HS-27A (cell line): ENCODE results near the gene NEU2.

Source experiments
- DNase-seq: peaks from one replicate; pipeline ENCODE4 v3.0.0-alpha.2; 2012; ENCODE audit warnings: low read depth, missing footprints

NEU2 gene

DNA sequence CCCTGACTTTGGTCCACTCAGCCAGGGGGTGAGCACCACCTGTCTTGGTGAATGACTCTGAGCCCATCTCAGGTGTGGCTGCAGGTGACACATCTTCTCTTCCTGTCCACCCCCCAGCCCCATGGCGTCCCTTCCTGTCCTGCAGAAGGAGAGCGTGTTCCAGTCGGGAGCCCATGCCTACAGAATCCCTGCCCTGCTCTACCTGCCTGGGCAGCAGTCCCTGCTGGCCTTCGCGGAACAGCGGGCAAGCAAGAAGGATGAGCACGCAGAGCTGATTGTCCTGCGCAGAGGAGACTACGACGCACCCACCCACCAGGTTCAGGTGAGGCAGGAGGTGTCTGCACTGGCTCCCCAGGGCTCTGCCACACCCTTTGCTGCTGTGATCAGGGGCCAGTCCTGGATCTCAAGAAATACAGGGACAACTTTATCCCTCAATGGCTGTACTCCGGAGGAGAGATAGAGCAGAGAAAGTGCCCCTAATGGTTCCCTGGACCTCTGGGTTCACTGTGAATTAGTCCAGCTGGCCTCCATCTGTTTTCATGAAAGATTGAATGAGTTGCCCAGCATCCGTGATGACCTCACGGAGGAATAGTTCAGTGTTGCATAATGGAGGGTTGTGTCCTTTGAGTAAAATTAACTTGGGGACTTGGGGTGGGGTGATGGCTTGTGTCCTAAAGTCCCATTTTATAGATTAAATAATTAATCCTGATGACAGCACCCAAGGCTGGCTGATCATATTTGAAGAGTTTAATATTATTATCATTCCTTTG, at the start of gene NEU2:
TSS of gene NEU2 (plus strand) at position 122 of the 770 bp plus-strand sequence. CDS start at position 122, 0 bp downstream.
- no peak for DNase-seq

DNA sequence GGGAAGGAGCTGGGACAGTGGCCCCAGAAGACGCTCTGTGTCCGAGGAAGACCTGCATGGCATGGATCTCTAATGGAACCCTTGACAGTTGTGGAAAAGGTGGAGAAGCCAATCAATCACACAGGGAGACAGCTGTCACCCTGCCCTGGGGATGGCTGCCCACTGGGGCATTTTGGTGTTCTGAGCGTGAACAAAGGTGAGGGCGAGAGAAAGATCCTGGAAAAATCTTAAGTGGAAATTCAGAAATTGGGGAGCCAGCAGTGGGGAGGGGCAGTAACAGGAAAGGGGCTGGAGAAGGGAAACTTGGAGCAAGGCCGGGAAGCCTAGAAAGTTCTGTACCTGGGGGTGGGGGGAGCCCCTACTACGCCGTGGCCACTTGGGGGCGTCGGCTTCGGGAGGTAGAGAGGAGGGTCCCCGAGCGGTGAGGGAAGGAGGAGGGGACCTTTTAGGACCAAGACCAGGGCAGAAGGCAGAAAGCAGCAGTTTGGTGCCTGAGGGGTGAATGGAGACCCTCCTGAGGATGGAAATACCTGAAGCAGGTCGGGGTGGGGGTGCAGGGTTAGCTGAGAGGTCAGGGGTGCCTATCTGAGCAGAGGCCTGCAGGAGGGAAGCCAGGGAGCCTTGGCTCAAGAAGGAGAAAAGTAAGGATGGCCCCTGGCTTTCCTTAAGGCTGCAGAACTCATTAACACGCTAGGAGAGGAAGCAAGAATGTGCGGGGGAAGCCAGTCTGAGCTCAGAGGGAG, 49.4 kb upstream of the NEU2 start:
- no peak for DNase-seq

DNA sequence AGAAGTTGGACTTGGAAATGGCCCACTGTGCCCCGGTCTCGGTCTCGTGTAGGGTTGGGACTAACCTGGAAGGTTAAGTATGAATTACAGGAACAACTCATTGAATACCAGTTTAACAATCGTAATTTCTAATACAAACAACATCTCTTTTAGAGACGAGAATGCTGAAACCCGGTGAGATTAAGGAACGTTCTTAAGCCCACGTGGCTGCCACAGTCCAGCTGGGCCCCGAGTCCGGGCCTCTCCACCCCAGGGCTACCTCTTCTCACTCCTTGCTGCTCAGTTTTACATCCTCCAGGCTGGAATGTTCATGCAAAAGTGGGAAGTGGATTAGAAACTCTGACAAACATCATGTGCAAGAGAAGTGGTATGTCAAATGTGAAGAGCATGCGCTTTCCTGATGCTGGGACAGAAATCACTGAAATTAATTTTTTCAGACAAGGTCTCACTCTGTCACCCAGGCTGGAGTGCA, 48.8 kb upstream of the NEU2 start:
- DNase-seq = no peak

DNA sequence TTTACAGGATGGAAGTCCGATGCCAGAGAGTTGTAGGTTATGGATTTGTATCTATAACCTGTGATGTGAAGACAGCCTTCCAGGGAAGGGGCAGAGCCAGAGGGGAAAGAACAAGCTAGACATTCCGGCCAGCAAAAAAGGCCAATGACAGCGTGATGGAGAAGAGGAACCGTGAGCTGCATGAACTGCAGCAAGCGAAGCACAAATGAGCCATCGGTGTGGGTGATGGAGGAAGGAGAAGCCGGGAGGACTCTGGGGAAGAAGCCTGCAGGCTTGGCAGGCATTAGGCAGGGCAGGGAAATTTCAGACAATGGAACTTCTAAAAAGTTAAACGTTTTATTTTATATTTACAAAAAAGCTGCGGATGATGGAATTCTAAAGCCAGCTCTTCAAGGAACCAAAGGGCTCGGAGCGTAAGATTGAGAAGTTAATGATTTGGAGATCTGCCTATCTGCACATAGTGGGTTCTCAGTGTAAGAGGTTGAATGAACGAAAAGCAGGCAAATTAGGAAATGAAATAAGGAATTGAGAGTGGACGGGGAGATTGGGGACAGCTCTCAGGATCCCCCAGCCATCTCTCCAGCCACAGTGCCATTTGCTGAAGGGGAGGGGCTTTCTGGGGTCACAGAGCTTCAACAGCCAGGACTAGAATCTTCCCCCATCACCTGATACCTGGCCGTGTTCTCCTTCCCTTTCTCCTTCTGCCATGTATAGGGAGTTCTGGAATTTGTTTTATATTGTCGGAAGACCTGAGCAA, 47.8 kb upstream of the NEU2 start:
- no peak for DNase-seq

DNA sequence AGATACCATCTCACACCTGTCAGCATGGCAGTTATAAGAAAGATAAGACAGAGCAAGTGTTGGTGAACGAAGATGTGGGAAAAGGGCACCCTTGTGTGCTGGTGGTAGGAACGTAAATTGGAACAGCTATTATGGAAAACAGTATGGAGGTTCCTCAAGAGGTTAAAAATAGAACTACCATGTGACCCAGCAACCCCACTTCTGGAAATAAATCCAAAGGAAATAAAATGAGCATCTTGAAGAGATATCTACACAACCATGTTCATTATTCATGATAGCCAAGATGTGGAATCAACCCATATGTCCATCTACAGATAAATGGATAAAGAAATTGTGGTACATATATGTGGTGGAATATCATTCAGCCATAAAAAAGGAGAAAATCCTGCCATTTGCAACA, 46.3 kb upstream of the NEU2 start:
- DNase-seq = no peak

DNA sequence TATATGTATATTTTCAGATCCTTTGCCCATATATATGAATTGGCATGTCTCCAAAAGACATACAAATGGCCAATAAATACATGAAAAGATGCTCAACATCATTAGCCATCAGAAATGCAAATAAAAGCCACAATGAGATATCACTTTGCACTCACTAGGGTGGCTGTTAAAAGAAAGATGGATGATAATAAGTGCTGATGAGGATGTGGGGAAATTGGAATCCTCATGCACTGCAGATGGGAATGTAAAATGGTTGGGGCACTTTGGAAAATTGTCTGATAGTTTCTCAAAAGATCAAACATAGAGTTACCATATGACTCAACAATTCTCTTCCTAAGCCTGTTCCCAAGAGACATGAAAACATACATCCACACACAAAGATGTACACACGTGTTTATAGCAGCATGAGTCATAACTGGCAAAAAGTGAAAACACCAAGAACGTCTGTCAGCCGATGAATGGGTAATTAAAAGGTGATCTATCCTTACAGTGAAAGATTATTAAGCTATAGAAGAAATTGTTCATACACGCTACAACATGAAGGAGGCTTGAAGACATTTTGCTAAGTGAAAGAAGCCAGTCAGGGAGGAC, 39.1 kb upstream of the NEU2 start:
- no peak for DNase-seq

DNA sequence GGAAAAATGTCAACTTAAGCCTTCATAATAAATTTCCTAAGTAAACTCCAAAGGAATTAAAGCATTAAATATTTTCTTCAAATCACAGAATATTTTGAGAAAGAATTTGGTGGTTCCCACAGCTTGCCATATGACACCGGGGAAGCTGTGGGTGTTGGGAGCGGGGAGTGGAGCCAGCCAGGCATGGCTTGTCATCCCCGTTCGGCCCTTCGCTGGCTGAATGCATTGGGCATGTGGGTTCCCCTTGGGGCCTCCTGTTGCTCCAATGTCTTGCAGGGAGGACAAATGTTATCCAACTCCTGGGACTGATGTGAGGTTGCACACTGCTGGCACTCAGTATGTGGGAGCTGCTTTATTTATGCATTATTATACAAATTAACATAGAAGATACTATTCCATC, 38.0 kb upstream of the NEU2 start:
- DNase-seq = no peak

DNA sequence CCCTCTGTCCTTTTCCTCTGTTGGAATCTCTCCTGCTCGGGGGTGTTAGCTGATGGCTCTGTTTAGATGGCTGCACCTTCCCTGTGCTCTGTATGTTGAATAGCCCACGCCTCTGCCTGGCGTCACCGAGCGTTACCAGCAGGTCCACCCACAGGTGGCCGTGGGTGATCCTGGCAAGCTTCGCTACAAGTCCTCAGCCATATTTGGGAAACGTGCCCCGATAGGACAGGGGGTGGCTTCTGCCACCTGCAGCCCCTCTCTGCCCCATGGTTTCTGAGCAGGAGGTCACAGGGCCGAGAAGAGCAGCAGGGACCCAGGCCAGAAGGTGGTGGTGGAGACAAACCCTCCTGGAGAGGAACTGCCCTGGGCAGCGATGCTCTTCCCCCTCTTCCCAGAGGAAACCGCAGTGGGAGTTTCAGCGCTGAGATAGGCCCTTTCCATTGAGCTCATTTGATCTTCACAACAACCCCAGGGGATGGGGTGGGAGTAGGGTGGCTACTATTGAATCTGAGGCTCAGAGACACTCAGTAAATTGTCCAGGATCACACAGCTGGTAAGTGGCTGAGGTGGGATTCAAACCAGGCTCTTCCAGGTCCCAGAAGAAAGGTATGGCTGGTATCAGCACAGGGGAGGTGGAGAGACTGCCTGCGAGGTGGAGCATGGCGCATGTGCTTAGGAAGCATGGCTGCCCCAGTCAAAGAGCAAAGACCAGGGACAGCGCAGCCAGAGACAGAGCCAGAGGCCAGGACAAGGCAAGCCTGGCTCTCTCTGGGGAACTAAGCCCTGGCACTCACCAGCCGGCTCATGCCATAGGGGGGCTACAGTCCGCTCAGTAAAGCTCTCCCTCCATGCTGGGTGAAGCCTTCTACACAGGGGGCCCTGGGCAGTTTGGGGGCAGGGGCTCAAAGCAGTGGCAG, 34.5 kb upstream of the NEU2 start:
- DNase-seq = no peak

DNA sequence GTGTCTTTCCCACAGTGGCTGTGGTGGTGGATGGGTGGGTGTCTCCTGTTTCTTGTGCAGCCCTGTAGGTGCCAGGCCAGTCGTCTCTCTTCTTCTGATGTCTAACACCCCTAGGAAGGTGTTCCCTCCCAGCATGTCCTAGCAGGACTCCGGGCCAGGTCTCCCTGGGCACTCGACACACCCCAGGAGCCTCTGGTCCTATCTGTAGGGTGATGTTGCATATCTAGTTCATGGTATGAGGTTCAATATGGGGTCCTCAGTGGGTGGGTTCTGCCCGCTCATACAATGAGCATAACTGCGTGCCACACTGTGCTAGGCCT, 33.8 kb upstream of the NEU2 start:
- no peak for DNase-seq

DNA sequence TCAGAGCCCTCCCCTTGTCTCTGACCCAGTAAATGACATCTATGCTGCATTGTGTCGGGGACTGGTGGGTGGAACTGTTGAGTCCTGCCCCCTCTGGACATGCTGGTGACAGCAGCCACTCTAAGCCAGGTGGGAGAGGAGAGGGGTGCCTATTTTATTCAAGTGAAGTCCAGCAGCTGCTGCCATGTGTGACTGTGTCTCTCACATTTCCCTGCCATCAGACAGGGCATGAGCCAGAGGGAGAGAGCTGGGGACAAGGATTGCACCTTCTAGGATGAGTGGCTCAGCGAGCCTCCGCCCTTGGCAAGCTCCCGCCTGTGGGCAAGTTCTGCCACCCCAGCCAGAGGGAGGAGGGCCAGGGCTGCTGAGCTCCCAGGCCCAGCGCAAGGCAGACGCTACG, 33.1 kb upstream of the NEU2 start:
- no peak for DNase-seq

DNA sequence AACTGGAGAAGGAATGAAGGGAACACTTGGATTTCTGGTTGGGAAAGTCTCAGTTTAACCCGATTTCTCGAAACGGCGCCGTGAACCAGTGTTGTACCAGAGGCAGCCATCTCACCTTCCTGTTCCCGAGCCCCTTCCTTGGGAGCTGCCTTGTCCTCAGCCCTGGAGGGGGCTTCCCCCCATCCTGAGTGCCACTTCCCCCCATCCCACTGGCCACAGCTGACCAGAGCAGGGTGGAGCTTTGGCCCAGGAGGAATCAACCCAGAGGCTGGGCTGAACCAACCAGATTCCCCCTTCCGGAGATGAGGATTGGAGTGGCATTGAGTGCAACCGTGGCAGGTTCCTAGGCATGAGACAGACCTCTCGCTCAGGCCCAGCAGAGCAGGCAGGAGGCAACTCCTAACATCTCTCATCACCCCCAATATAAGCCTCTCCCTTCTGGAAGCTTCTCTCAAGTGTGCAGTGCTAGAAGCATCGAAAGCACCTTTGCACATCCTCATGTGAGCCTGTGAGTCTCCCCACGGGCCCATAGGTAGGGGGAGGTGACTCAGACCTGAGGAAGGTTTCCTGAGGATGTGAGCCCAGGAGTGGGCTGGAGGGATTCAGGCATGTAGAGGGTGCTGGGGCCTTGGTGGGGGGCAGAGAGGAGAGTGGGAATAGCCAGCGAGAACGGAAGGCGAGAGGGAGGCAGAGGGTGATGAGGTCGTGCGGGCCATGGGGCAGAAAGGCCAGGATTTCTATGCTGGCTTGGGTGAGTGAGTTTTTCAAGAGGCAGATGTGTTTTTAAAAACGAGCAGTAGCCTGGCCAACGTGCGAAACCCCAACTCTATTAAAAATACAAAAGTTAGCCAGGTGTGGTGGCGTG, 31.4 kb upstream of the NEU2 start:
- DNase-seq = no peak

DNA sequence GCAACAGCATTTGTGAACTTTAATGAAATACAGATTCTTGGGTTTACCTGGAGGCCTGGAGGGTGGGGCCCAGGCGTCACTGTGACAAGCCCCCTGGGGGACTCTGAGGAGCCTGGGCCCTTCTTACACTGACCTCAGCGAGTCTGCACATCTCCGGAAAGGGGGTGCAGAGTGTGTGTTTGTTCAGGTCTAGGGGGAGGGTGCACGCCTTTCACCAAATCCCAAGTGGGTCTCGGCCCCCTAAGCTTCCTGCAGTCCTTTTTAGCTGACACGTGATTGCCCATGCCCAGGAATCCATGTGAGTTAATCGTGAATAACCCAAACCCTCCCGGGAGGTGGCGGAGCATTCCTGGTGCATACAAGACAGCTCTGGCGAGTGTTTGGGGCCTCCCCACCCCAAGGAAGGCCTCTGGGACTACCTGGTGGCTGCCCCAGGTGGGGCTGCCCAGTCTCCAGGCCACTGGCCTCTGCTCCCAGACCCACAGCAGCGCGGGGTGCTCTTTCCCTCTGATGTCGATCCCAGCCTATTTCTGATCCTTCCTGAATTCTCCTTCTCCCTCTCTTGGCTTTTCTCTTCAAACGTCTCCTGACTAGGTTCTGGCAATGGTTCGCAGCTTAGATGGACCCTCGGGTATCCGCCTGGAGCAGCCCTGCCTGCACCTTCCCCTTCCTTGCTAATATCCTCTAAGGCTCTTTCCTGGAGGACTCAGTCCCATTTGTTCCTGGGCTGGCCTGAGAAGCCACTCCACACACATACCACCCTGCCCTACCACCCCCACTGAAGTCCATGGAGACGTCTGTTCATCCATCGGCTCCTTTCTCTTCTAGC, 29.4 kb upstream of the NEU2 start:
- DNase-seq = no peak

DNA sequence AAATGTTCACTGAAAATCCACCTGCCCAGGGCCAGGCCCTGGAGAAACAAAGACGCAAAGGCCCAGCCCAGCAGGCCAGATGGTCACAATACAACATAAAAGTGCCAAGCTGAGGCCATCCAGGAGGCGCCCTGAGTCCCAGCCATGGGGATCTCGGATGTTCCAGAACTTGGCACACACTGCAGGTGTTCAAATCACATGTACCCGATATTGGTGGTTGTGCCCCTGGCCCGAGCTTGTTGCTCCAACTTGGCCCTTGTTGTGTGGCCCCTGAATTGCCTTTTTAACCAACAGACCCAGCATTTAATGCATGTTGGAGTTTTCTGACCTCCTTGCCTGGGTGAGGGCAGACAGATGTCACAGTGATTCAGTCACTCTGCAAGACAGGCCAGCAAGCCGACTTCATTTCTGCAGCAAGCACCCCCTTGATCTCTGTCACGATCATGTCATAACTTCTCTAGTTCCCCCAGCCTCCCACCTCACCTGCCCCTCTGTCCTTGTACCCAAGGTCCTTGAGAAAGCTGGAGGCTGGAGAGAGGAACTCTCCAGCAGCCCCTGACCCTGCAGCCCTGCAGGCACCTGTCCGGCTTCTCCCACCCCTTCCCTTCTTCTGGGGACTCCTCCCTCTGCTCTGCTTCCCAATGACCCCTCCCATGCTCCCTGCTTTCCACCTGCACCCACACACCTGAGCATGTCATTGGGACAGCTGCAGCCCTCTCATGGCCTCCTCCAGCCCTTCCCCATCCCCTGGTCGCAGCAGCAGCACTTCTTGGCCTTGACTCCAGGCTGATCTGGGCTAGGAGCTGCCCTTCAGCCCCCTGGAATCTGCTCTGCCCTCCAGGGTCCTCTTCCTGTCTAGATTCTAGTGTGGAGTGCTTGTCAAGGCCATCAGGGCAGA, 28.6 kb upstream of the NEU2 start:
- DNase-seq = no peak

DNA sequence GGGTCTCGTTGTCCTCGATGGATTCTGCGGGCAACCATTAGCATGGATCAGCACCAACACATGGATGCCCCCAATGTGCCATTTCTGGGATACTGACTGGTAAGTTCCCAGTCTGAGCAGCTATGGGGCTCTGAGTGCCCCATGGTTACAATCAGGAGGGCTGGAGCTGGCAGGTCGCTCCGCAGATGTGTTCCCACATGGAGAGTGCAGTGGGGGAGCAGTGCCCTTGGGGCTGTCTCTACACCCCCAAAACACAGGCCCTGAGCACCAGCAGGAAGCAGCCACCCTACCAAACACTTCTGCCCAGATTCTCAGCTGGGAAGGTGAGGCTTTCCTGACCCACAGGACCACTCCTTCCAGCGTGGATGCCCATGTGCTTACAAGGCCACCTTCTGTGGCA, 27.4 kb upstream of the NEU2 start:
- no peak for DNase-seq

DNA sequence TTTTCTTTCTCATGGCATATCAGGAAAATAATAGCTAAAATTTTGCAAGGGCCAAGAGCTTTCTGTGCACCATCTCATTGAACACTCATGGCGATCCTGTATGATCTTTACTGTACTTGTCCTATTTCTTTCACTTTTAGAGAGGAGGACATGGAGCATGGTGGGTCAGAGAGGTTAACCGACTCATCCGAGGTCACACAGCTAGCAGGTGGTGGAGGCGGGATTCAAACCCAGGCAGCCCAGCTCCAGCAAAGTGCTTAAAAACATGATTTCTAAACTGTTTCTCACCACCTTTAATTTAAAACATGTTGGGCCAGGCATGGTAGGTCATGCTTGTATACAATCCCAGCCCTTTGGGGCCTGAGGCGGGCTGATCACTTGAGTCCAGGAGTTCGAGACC, 25.8 kb upstream of the NEU2 start:
- no peak for DNase-seq

DNA sequence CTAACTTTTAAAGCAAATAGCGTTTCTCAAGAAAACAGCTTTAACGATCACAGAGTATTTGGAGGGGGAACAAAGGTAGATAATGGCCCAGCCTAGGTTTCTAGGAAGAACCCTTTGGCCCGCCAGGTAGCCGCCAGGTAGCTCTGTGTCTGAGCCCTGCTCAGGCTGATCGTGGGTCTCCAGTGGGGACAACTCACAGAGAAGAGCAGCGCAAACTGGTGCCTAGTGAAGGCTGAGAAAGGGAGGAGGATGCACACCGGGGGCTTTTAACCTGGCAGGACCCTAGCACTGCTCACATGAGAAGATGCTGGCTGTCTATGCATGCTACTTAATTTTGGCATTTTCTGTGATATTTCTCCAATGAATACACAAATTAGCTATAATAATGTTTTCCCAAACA, 25.2 kb upstream of the NEU2 start:
- no peak for DNase-seq

DNA sequence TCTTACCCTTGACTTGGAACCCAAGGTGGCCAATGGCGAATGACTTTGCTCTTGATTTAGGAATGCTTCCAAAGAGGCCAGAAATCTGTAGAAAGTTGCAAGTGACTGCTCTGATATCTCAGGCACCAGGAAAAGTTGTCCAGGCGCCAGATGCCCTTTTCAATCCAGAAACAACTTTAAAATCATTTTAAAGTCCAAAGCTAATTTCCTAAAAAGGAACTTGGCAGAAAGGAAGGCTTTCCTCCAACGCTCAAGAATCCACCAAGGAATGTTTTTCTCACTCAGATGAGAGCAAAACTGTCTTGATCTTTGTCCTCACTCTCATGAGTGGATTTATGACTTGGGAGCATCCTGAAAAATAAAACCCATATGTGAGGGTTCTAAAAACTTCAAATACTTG, 24.7 kb upstream of the NEU2 start:
- no peak for DNase-seq

DNA sequence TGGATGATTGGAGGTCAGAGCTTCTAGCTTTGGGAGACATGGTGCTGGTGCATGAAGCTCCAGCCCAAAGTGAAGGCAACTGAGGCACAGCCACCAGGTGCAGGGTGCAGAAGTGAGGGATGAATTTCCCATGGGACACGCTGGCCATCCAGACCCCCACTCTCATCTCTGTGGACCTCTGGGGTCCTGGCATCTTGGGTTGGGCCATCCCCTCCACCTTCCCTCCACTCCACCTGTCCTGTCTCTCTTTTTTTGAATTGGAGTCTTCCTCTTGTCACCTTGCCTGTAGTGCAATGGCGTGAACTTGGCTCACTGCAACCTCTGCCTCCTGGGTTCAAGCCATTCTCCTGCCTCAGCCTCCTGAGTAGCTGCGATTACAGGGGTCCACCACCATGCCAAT, 22.8 kb upstream of the NEU2 start:
- DNase-seq = no peak
